CD1c-positive myeloid dendritic cell (primary cell): ENCODE results near the gene TSC22D1.
A peak's percentile ranks its signal among the peaks of the same experiment; 100 is the strongest.
"Not testable (repeated sequence)": the region's sequence is repeated elsewhere in the genome, so short reads cannot be mapped to it uniquely, and the experiment has no call there.

Source experiments
- DNase-seq: peaks from one replicate; pipeline ENCODE4 v3.0.0-alpha.2; 2016; ENCODE audit errors: extremely low spot score

TSC22D1 gene

DNA sequence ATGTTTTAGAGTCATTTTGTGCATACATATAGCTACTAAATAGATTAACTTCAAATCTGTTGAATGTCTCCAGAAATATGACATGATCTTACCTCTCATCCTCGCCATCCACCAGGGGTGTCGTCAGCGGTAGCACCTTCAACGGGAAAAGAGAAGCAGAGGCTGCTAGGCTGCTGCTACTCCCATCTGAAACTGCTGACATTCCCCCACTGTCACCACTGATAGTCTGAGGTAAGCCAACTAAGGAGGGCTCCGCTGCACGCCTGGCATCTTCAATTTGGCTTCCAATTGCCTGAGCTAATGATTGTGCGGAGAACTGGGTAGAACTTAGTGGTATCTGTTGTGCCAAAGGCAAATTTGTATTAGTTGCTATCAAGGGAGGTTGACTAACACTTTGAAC is 3.1 kb downstream of the TSC22D1 start:
- no peak for DNase-seq

DNA sequence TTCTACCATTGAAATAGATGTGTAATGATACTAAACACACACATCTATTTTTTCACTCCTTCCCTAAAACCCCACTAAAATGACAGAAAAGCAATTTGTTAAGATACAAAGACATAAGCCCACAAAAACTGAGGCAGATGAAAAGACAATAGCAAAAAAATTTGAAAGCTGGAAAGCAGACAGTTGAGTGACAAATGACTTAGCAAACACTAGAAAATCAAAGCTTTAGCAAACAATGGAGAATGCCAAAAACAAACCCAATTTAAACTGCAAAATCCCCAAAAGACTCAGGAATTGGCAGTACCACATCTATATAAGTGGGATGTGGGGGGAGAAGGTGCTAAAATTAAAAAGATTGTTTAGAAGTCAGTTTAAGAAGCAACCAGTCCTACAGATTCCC is 9.5 kb downstream of the TSC22D1 start:
- no peak for DNase-seq

DNA sequence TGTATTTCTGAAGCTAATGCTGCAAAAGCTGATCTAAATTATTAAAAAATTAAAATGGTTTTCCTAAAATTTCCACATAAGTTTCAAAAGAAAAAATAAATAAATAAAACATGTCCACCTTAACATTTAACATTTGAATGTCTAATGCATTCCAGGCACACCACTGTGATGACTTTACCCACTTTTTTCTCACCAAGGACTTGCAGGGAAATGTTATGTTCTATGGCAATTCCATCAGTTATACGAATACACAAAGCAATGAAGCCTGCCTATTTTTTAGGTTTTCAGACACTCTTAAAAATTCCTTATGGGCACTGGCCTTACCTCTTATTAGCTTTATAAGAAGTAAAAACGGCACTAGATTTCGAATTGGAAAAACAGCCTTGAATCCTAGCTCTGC is 10.2 kb downstream of the TSC22D1 start:
- no peak for DNase-seq

DNA sequence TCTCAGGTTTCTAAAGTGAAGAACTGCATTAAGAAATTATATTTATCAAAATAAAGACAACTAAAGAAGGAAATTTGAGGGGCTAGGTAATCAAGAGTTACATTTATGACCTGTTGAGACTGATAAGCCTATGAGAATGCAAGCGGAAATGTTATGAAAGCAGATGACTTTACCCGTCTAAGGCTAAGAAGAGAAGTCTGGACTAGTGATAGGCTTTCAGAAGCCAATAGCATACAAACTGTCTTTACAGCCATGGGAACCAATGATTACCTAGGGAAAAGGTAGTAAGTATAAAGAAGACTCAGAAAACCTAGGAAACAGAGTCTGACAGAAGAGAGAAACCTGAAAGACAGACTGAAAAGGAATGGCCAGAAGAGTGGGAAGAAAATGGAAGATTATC is 11.2 kb downstream of the TSC22D1 start:
- DNase-seq, result no peak

DNA sequence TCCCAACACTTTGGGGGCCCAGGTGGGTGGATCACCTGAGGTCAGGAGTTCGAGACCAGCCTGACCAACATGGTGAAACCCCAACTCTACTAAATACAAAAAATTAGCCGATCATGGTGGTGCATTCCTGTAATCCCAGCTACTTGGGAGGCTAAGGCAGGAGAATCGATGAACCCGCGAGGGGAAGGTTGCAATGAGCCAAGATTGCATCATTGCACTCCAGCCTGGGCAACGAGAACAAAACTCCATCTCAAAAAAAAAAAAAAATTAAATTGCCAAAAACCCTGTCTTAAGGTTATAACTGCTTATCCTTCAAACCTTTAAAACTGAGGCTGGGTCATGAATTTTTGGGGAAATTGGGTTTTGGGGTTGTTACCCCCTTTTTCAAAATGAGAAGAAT is 13.3 kb downstream of the TSC22D1 start:
- not testable (repeated sequence) for DNase-seq

DNA sequence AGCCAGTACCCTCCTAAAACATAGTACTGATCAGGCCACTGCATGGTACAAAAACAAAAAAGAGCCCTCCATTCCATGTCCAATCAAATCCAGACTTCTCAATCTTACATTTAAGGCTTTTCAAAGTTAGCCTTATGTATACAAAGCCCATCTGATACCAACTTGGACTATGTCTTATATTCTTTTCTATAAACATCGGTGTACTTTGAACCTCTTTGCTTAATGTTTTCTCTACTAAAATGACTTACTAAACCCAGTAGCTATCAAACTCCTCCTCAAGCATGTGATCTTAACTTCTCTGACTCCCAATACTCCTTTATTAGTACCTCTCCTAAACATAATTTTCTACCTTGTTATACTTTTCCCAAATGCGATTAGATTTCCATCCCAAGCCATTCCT is 14.8 kb downstream of the TSC22D1 start:
- no peak for DNase-seq

DNA sequence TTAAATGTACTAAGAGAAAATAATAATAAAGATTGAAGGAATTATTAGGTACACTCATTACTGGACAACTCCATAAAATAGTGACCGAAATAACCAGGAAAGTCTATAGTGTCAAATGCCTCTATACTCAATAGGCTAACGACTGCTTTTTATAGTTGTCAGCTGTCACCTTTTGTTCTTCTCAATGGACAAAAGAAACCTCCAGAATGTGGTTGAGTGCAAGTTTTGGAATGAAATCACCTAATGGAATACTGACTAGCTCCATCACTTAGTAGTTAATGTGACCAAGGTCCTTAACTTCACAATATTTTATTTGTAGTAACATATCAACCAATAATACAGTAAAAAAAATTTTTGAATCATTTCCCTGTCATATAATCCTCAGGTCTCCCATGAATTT is 18.1 kb downstream of the TSC22D1 start:
- DNase-seq, result no peak

DNA sequence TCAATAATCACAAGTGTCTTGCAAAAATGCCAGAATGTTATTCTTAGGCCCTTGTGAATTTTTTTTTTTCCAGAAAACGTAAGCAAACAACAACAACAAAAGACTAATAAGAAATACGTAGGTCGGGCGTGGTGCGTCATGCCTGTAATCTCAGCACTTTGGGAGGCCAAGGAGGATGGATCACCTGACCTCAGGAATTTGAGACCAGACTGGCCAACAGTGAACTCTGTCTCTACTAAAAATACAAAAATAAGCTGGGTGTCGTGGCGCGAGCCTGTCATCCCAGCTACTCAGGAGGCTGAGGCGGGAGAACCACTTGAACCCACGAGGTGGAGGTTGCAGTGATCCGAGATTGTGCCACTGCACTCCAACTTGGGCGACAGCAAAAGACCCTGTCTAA is 20.9 kb downstream of the TSC22D1 start:
- no peak for DNase-seq

DNA sequence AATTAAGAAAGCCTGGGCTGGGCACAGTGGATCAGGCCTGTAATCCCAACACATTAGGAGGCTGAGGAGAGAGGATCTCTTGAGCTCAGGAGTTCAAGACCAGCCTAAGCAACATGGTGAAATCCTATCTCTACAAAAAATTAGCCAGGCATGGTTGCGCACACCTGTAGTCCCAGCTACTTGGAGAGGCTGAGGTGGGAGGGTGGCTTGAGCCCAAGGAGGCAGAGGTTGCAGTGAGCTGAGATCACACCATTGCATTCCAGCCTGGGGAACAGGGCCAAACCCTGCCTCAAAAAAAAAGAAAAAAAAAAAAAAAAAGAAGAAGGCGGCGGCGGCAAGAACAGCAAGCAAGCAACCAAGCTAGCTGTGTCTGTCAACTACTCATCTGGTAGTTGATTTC is 26.7 kb downstream of the TSC22D1 start:
- no peak for DNase-seq

DNA sequence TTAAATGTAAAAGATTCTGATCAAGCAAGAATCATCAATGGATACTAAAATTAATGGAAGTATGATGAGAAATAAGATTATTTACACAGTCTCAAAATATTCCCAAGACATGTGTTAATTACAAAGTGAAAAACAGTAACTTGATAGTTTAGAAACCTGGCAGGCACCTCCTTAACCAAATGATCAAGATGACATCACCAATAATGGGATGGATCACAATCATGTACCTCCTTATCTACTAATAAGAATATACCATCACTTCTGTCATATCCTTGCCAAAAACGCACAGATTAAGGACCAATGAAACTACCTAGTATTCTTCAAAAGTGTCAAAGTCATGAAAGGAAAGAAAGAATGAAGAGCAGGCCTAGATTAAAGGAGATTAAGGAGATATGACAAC is 30.0 kb downstream of the TSC22D1 start:
- no peak for DNase-seq

DNA sequence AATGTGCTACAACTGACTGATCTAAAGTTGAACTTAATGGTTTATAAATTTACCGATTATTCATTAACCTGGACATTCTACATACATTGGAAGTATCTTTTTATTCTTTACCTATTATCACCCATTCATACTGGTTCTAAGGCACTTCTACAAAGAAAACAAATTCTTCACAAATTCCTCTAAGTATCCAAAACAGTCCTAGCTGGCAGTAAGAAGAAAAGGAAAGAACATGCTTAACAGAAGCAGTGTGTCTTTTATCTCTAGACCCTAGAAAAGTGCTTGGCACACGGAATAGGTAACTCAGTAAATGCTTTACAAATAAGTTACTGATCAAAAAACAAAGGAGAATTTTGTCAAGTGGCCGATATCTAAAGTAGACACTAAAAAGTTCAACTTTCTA is 32.8 kb downstream of the TSC22D1 start:
- no peak for DNase-seq

DNA sequence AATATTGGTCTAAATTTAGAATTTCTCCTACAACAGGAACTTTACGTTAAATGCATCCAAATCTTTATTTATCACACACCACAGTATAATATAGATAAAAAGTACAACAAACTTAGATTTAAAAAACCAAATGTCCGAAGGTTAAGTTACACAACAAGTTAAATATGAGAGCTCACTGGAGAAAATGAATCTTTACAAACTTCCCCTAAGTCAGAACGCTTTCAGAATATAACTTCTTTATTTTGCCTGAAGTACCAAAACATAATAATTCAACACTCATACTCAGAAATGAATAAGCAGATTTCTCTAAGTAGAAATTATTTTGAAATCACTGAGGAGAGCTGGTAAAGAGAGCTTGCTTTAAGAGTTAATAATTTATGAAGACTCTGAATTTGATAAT is 33.8 kb downstream of the TSC22D1 start:
- peak; percentile 19 for DNase-seq

DNA sequence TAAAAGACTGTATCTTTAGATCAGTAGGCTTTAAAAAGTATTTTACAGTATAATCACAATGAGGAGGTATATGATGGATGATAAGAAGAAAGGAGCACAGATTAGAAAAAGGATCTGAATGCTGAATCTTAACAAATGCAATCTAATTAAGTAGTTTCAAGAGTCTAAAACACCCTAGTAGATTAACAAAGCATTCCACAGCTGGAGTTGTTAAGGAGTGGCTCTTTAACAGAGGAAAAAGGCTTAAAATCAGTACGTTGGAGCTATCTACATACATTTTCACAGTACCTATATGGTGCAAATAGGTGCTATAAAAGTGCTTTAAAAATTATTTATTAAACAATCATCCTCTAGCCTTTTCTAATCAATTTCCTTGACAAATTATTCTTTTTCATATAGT is 34.5 kb downstream of the TSC22D1 start:
- DNase-seq, result no peak

DNA sequence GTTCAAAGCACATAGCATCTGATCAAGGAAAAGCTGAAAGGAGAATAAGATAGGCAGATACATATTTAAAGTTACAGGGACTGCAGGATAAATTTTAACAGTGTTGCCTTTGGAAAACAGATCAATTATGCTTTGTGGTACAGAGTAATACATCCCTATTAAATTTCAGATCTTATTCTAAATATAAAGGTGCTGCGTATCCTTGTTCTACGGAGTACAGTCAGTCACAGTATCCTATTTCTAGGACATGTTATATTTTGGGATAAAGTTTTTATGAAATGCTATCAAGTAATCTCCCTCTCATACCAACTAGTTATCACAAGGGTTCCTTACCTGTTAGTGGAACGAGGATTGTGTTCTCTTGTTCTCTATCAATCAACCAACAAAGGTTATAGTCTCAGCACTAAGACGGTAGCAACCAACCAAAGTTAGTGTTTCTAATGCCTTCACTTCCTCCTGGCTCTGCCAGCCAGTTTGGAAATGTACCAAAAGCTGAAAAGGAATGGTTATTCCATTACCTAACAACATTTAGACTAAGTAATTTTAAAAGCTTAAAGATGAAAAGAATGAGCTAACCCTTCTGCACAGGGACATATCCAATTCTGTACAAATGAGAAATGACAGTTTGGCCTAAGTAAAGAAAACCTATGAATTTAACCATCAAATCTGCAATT is 35.2 kb downstream of the TSC22D1 start:
- DNase-seq, result no peak

DNA sequence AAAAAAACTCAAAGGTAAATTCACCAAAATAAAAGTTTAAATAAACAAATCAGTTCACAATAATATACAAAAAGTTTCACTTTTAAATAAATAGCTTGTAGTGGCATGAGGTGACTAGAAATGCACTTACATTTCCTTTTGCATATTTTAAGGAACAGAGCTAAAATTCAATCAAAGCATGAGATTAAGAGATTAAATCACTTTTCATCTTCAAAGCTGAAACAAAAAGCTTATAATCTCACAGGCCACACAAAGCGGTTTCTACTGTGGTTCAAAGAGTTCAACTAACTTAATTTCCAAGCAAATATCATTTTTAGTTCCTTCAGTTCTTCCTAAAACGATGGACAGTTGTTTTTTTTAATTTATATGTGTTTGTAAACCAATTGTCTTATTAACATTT is 38.9 kb downstream of the TSC22D1 start:
- DNase-seq, result no peak

DNA sequence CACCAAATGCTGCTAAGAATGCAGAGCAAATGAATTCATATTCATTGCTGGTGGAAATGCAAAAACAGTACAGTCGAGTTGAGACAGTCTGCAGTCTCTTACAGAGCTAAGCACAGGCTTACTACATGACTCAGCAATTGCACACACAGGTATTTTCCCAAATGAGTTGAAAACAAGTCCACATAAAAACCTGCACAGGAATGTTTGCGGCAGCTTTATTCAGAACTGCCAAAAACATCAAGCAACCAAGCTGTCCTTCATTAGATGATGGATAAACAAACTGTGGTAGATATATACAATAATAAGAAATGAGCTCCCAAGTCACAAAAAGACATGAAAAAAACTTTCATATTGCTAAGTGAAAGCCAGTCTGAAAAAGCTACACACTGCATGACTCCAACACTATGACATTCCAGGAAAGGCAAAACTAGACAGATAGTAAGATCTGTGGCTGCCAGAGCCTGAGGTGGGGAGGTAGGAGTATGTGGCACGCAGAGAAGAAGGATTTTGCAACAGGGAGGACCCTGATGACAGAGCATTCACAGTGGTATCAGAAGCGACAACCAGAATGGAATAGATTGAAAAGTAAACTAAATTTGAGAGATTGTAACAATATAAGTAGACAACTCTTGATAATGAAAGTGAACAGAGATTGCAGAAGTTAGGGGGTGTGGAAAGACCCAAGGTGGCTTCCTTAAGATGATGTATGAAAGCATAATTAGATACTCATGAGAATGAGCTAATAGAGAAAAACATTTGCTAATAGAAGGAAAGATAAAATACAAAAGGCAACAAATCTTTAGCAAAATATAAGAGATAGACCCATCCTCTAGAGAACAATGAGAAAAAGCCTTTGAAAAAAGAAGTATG is 52.7 kb downstream of the TSC22D1 start:
- no peak for DNase-seq

DNA sequence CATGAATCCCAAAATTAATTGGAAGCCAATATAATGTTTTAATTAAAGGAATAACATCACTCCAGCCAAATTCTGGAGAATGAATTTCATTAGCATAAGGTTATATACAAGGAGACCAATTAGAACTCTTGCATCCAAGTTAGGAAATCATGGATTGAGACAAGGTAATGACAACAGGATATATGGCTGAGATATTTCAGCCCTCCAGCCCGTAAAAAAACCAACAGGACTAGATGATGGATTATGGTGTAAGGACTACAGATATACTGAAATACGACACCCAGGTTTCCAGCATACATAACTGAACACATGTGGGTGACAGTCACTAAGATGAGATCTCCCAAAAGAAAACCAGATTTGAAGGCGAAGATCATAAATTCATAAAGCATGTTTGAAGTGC is 56.5 kb downstream of the TSC22D1 start:
- DNase-seq, result no peak

DNA sequence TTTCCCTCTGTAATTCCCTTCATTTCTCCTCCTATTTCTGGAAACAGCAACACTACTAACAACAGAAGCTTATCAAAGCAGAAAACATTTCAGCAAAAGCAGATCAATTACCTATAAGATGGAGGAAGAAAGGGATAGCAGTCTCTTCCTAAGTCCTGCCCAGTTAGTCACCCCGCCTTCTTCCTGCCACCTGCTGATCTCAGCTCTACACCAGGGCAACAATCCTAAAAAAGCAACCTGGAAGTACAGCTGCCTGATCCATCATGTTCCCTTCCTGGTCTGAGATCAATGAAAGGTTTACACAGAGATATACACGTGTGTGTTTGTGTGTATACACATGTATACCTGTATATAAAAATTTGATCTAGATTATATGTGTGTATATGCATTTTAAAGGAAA is 59.4 kb downstream of the TSC22D1 start:
- no peak for DNase-seq

DNA sequence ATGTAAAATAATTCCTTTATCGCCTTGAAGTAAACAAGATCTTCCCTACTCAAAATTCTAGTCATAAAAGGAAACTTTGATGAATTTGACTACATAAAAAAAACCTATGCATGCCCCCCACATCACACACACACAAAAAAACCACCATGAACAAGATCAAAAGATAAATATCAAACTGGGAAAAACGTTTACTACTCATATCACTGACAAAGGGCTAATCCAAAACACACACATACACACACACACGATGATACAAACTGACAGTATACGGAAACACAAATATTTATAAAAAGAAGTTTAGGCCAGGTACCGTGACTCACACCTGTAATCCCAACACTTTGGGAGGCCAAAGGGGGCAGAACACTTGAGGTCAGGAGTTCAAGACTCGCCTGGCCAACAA is 61.9 kb downstream of the TSC22D1 start:
- DNase-seq, result no peak

DNA sequence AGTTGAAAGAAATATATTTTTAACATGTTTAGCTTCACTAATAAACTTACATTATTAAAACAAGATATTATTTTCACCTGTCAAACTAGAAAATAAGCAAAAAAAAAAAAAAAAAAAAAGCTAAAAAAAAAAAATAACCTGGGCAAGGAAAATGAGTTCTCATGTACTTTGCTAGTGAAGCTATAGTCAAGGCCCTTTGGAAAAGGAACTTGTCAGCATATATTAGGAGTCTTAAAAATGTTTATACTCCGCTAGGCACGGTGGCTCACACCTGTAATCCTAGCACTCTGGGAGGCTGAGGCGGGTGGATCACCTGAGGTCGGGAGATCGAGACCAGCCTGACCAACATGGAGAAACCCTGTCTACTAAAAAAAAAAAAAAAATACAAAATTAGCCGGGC is 66.3 kb downstream of the TSC22D1 start:
- DNase-seq, result not testable (repeated sequence)

DNA sequence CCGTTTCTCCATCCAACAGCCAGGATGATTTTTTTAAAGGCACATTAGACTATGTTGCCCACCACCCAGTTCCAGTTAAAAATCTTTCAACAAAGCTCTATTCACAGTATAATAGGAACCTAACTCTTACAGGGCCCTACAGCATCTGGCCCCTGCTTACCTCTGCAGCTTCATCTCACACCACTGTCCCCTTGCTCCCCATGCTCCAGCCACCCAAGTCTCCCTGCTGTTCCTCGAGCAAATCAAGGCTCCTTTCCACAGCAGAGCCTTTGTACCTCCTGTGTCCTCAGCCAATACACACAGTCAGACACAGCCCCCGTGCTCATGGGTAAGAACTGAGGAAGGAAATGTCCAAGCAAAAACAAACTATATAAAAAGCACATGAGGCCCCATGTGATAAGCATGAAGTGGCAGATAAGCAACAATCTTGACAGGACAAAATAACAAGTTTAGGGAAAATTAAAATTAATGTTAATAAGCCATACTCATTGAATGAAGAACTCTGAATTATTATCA is 67.5 kb downstream of the TSC22D1 start:
- no peak for DNase-seq

DNA sequence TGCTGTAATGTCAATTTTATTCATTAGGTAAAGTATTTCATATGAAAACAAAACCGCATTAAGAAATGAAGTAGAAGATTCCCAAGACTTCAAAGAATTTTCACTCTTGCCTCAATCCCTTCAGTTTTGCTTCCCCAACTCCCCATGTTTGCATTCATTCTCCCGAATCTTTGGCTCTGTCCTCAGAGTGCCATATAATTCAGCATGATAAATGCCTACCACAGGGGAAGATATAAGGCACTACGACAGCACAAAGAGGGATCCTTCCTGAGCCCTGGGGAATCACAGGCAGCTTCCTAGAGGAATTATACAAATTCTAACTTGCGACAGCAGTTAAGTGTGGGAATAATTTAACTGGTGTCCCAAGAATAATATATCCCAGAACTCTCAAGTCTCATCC is 68.5 kb downstream of the TSC22D1 start:
- no peak for DNase-seq

DNA sequence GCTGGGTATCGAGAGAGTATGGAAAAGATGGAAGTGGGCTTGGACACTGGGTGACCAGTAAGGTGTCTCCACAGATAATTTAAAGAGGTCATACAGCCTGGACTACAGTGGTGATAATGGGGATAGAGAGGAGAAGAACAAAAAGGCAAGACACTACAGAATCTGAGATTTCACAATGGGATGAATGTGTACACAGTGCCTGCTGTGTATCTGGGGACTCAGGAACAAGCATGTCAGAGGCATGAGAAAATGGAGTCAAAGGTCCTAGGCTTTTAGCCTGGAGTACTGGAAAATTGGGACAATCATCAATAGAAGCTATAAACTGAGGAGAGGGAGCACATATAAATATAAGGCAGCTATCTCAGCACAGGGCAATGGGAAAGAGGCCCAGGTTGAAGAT is 69.4 kb downstream of the TSC22D1 start:
- DNase-seq, result no peak
